K562 (cell line): ENCODE measurements around the gene VEGFB. TPM values are rescaled to one million over a fixed set of nuclear protein-coding genes. Genes with fewer than 3 reads are reported as not detected.

Experiments
- ILK ChIP-seq: fragments of 450-650 bp; IDR thresholded peaks from 2 replicates; pipeline ENCODE4 v1.6.1; 2016; ENCODE audit warnings: missing genetic modification characterization, low read depth, mild to moderate bottlenecking, missing compliant biosample characterization, moderate library complexity, borderline replicate concordance
- PRDM10 ChIP-seq: fragments of 450-650 bp; IDR thresholded peaks from 2 replicates; pipeline ENCODE4 v1.6.1; 2018; ENCODE audit not compliant: partially characterized antibody
- RBM22 ChIP-seq: fragments of 200-400 bp; formaldehyde crosslinking; IDR thresholded peaks from 2 replicates; pipeline ENCODE4 v1.6.1; 2018; ENCODE audit warnings: low read length, low read depth; ENCODE audit not compliant: poor library complexity, severe bottlenecking
- RBM25 ChIP-seq: fragments of 200-400 bp; formaldehyde crosslinking; IDR thresholded peaks from 2 replicates; pipeline ENCODE4 v1.6.1; 2018; ENCODE audit warnings: low read length, low read depth, moderate library complexity; ENCODE audit not compliant: severe bottlenecking
- SRF ChIP-seq, 2 experiments: fragments of 250-450, 450-650 bp in 1 of 2; sonication (Bioruptor Pico) in 1 of 2; sonication (generic) in 1 of 2; formaldehyde crosslinking; IDR thresholded peaks; 2 replicates each; pipeline versions ENCODE4 v1.5.0 to v1.5.1; 2020 to 2022; ENCODE audit warnings: mild to moderate bottlenecking in 1 of 2, missing genetic modification reagents in 1 of 2
- TRIM25 ChIP-seq: fragments of 450-650 bp; IDR thresholded peaks from 2 replicates; pipeline ENCODE4 v1.7.0; 2016; ENCODE audit warnings: borderline replicate concordance
- ZC3H8 ChIP-seq: fragments of 450-650 bp; IDR thresholded peaks from 2 replicates; pipeline ENCODE4 v1.6.1; 2017
- ZNF436 ChIP-seq: fragments of 250-450, 450-650 bp; sonication (Bioruptor Pico); formaldehyde crosslinking; IDR thresholded peaks from 2 replicates; pipeline ENCODE4 v1.7.0; 2020; ENCODE audit warnings: mild to moderate bottlenecking
- polyA plus RNA-seq, 8 experiments: library from polyadenylated mRNA; depleted of rRNA in 4 of 8; stranded (reverse) in 5 of 8; unstranded in 3 of 8; fragments of >200 nt; fragmentation: Nextera tagmentation in 2 of 8; fragmentation: Illumina TruSeq in 1 of 8; extraction: Ambion mirVana in 2 of 8; extraction: Trizol in 1 of 8; gene quantifications; 2 replicates each; pipeline versions ENCODE4 v1.2.1 to v1.2.3, GENCODE V29; 2011 to 2014; ENCODE audit warnings: inconsistent platforms in 1 of 8, missing spikeins in 1 of 8
- total RNA-seq, 7 experiments: library from RNA; depleted of rRNA in 6 of 7; stranded (reverse); fragments of >200 nt in 6 of 7; fragmentation: Illumina TruSeq in 2 of 7; extraction: Trizol in 2 of 7; gene quantifications; 2 replicates each; pipeline versions ENCODE4 v1.2.1 to v1.2.3, GENCODE V29; 2011 to 2021; ENCODE audit warnings: low replicate concordance in 1 of 7

VEGFB gene
- total and polyA plus RNA-seq, 9 of the 15 experiments (the other 6 are each of a cell fraction or from before 2014, with no cell fraction given) = 11.0 to 83.4 (median 25.7) TPM

GRCh38 chr11:64218628-64219353, 15.6 kb upstream of the VEGFB start (continued):
- no peak for TF ChIP-seq PRDM10
- no peak for TF ChIP-seq TRIM25
- no peak for TF ChIP-seq SRF (CRISPR knock-in tag; IDR thresholded peaks at IDR 0.05)
- TF ChIP-seq RBM25 = peak; percentile 74
- TF ChIP-seq ZC3H8 = no peak
- TF ChIP-seq ZNF436 (CRISPR knock-in tag) = peak; percentile 60; the same call in 1 of the 2 replicates
- no peak for TF ChIP-seq RBM22
- no peak for TF ChIP-seq ILK
